NB4 (cell line): Measurements from ENCODE around the gene MS4A7.

Experiments used
- DNase-seq: peaks from one replicate; pipeline ENCODE4 v3.0.0; 2010; ENCODE audit warnings: low read depth
- H3K4me3 ChIP-seq: one replicate; pipeline ENCODE4 v1.5.1; 2011; ENCODE audit warnings: mild to moderate bottlenecking, low read depth, low read length, moderate library complexity
- CTCF ChIP-seq: IDR thresholded peaks from one replicate; pipeline ENCODE4 v1.5.1; 2012; ENCODE audit warnings: low read depth, low read length
- MYC ChIP-seq: IDR thresholded peaks from 2 replicates; pipeline ENCODE4 v1.6.1; 2011; ENCODE audit warnings: low read depth, low read length
- POLR2A ChIP-seq: IDR thresholded peaks from 2 replicates; pipeline ENCODE4 v1.6.1; 2011; ENCODE audit warnings: mild to moderate bottlenecking; ENCODE audit not compliant: insufficient read length; ENCODE audit errors: extremely low read depth
- TF ChIP-seq, protein P1 (sequence below): IDR thresholded peaks from 2 replicates; pipeline ENCODE4 v1.6.1; 2011; ENCODE audit warnings: low read depth, low read length

MS4A7 gene

GRCh38 chr11:60367896-60368295 is 10.4 kb upstream of the MS4A7 start:
- TF ChIP-seq CTCF = no peak
- TF ChIP-seq MYC = no peak
- TF ChIP-seq POLR2A = no peak
- TF ChIP-seq, protein P1, sequence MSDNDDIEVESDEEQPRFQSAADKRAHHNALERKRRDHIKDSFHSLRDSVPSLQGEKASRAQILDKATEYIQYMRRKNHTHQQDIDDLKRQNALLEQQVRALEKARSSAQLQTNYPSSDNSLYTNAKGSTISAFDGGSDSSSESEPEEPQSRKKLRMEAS = no peak
- no peak overlapping the region for H3K4me3 ChIP-seq
- no peak for DNase-seq

GRCh38 chr11:60370252-60370810 is 8.0 kb upstream of the MS4A7 start:
- TF ChIP-seq POLR2A (no peak), CTCF (no peak), MYC (no peak)
- TF ChIP-seq, protein P1 = no peak
- no peak overlapping the region for H3K4me3 ChIP-seq
- no peak for DNase-seq

- no peak overlapping the region for H3K4me3 ChIP-seq
- no peak for TF ChIP-seq CTCF
- TF ChIP-seq, protein P1 = no peak
- DNase-seq = no peak
Measured at GRCh38 chr11:60370811-60371298, 7.5 kb upstream of the MS4A7 start.

DNA sequence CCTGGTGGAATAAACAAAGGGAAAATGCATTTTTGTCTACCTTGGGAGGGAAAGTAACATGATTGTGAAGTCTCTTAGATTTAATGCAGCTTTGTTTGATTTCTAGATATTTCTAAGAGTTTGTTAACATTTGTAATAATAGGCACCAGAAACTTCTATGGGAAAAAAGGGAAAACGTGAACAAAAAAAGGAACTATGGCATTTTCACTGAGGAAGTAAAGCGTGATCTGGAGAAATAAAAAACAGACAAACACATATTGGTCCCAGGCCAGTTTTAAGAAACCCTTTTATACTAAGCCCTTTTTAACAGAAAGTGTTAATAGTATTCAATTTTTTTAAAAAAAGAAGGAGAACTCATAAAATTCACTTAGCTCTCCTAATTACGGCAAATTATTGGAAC is 6.9 kb upstream of the MS4A7 start:
- no peak for TF ChIP-seq POLR2A
- TF ChIP-seq, protein P1 = no peak
- H3K4me3 ChIP-seq = no peak overlapping the region
- no peak for DNase-seq

GRCh38 chr11:60371854-60372253 is 6.5 kb upstream of the MS4A7 start:
- no peak overlapping the region for H3K4me3 ChIP-seq
- TF ChIP-seq, protein P1 = no peak
- TF ChIP-seq POLR2A (no peak), MYC (no peak), CTCF (no peak)
- no peak for DNase-seq

DNA sequence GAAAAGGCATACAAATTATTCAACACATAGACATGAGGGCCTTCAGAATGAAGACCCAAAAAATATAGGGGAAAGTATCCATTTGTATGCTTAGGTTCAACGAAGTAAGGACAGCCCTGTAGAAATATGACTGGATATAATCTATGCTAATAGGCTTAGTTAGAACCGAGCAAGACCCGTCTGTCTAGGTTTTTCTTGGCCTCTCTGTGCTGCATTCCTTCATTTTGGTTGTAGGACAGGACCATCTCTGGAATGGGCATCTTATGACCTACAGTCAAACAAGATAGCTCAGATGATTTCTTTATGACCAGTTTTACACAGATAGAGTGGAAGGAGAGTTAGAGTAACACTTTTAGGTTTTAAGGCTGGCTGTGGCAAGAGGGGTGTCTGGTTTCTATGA is 5.6 kb upstream of the MS4A7 start:
- TF ChIP-seq CTCF (no peak), MYC (no peak), POLR2A (no peak)
- TF ChIP-seq, protein P1 = no peak
- no peak for DNase-seq
- H3K4me3 ChIP-seq = no peak overlapping the region
